Ectodermal cell (in vitro differentiated cells): Measurements from ENCODE around the gene HSF2BP.

ENCODE experiments used
- H3K27ac ChIP-seq: 2 replicates; pipeline ENCODE4 v1.7.0; 2013; ENCODE audit warnings: mild to moderate bottlenecking, low read depth, low read length; ENCODE audit not compliant: insufficient read depth, poor library complexity, severe bottlenecking
- H3K27me3 ChIP-seq: 2 replicates; pipeline ENCODE4 v1.7.0; 2013; ENCODE audit warnings: mild to moderate bottlenecking, low read length; ENCODE audit not compliant: insufficient read depth, control insufficient read depth, poor library complexity, severe bottlenecking
- H3K36me3 ChIP-seq: one replicate; pipeline ENCODE4 v1.7.0; 2013; ENCODE audit warnings: low read length; ENCODE audit not compliant: control insufficient read depth, insufficient read depth
- H3K4me1 ChIP-seq: one replicate; pipeline ENCODE4 v1.7.0; 2013; ENCODE audit warnings: low read length; ENCODE audit not compliant: control insufficient read depth, insufficient read depth
- H3K4me3 ChIP-seq: 2 replicates; pipeline ENCODE4 v1.7.0; 2013; ENCODE audit warnings: low read depth, low read length, control low read depth; ENCODE audit not compliant: insufficient read depth
- H3K9me3 ChIP-seq: 2 replicates; pipeline ENCODE4 v1.7.0; 2013; ENCODE audit warnings: mild to moderate bottlenecking, low read length, moderate library complexity; ENCODE audit not compliant: control insufficient read depth
- WGBS, 2 experiments: methylation state at CpG; one replicate each; pipeline ENCODE4 v1.1.7; 2013; ENCODE audit warnings: missing lambda C conversion rate in 2 of 2; 5-methylcytosine and 5-hydroxymethylcytosine counted together

HSF2BP gene

DNA sequence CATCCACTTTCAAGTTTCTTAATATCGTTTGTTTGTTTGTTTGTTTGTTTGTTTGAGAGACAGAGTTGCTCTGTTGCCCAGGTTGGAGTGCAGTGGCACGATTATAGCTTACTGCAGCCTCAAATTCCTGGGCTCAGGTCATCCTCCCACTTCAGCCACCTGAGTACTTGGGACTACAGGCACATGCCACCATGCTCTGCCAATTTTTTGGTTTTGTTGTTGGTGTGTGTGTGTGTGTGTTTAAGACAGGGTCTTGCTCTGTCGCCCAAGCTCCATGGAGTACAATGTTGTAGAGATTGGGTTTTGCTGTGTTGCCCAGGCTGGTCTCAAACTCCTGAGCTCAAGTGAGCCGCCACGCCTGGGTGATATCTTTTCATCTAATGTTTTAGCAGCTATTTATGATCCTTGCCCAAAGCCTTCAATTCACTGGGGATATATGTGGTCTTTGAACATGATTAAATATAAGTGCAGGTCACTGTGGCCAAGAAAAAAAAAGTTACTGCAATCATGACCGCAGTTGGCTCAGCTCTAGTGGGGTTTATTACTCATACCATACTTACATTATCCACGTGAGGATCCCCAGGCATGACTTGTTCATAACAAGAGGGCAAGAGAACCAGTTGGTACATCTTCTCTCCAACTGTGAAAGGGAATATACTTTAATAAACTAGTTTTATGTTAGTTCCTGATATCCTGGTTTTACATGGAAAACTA lies 8.1 kb upstream of the HSF2BP start:
- Histone ChIP-seq H3K9me3 (no peaks in the 10 kb centered on the region), H3K4me1 (no peaks in the 10 kb centered on the region), H3K4me3 (no peak overlapping the region), H3K27me3 (no peaks in the 10 kb centered on the region), H3K27ac (no peak overlapping the region), H3K36me3 (peaks cover 15% of the 10 kb centered on the region)
- 91 to 95% methylated on average over 7 of the region's 7 CpGs for WGBS, 2 experiments

DNA sequence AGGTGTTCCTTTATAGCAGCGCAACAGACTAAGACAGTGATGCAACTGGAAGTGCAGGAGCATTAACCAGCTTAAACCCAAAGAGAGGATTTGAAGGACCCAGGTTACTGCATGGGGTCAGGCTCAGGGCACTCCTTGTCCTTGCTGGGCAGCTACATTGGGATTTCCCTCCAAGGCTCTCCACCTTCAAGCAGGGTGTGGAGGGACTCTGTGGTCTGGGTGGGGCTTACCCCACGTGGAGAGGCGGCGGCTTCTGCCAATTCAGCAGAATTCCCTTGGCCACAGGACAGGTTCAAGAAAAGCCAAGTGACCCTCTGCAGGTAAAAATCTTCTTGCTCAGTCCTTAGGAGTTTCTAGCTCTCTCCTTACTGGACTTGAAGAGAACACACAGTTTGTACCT lies 6.6 kb upstream of the HSF2BP start:
- no peak overlapping the region for H3K4me3 ChIP-seq
- peaks cover 12% of the 10 kb centered on the region for H3K36me3 ChIP-seq
- no peaks in the 10 kb centered on the region for H3K27me3 ChIP-seq
- 95 to 96% methylated on average over 4 of the region's 4 CpGs for WGBS, 2 experiments
- H3K27ac ChIP-seq = no peak overlapping the region
- H3K9me3 ChIP-seq = no peaks in the 10 kb centered on the region
- no peaks in the 10 kb centered on the region for H3K4me1 ChIP-seq

DNA sequence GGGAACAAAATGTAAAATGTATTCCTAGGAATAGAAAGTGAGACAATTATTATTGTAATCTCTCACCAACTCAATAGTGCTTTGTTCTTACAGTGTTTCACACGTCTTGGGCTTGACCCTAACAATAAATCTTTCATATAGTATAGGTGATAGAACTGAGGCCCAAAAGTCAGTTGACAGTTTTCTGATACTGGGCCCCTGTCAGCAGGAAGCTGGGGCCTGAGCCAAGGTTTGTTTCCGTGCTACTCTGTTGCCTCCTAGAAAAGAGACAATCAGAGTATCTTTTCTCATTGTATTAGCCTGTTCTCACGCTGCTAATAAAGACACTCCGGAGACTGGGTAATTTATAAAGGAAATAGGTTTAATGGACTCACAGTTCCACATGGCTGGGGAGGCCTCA lies 5.1 kb upstream of the HSF2BP start:
- H3K9me3 ChIP-seq = no peaks in the 10 kb centered on the region
- WGBS, 2 experiments = 65 to 67% methylated on average over 3 of the region's 4 CpGs
- peaks cover 12% of the 10 kb centered on the region for H3K36me3 ChIP-seq
- no peak overlapping the region for H3K27ac ChIP-seq
- no peaks in the 10 kb centered on the region for H3K27me3 ChIP-seq
- no peaks in the 10 kb centered on the region for H3K4me1 ChIP-seq
- H3K4me3 ChIP-seq = no peak overlapping the region

DNA sequence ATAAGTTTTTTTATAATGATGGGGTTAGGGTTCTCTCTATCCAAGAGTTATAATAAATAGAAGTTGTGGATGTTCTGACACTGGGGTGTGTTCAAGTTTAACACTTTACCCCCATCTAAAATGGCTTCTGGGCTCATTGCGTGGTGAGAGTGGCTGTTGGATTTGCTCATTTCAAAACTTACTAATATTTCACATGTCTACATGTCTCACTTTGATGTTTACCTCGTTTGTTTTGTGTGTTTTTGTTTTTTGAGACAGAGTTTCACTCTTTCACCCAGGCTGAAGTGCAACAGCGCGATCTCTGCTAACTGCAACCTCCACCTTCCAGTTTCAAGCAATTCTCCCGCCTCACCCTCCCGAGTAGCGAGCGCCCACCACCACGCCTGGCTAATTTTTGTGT lies 3.7 kb upstream of the HSF2BP start:
- Histone ChIP-seq H3K9me3 (no peaks in the 10 kb centered on the region), H3K4me1 (no peaks in the 10 kb centered on the region), H3K4me3 (no peak overlapping the region), H3K36me3 (peaks cover 12% of the 10 kb centered on the region), H3K27me3 (no peaks in the 10 kb centered on the region), H3K27ac (no peak overlapping the region)
- WGBS, 2 experiments = 93 to 94% methylated on average over 9 of the region's 9 CpGs

DNA sequence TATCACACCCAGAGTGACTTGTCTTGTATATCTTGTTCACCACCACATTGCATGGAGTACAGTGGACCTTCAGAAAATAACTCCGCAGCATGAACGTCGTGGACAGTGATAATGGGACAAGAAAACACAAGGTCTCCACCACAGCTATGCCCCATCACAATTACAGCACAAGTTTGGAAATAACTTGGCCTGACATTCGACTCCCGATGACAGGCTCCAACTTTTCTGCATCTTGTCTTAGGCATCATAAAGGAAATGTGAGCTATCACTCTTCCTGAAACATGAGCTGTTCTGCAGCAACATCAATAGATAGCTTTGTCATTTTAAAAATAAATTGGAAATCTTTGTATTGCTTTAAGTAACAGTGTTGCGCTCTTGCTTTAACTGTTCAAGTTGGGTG lies 3.0 kb upstream of the HSF2BP start:
- no peak overlapping the region for H3K27ac ChIP-seq
- no peak overlapping the region for H3K4me3 ChIP-seq
- H3K27me3 ChIP-seq = no peaks in the 10 kb centered on the region
- H3K36me3 ChIP-seq = peaks cover 12% of the 10 kb centered on the region
- no peaks in the 10 kb centered on the region for H3K4me1 ChIP-seq
- no peaks in the 10 kb centered on the region for H3K9me3 ChIP-seq
- 78 to 81% methylated on average over 6 of the region's 6 CpGs for WGBS, 2 experiments

DNA sequence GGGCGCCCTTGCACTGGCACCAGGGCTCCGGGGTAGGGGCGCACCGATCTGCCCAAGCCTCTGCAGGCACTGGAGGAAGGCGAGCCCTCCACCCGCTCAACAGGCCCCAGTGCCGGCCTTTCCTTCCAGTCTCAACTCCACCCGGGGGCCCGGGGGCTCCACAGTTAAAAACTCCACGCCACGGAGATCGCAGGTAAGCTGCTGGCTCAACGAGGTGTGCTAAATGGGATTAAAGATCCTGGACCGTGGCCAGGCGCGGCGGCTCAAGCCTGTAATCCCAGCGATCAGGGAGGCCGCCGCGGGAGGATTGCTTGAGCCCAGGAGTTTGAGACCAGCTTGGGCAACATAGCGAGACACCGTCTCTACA lies 536 bp downstream of the HSF2BP start:
- Histone ChIP-seq H3K4me1 (no peaks in the 10 kb centered on the region), H3K9me3 (no peaks in the 10 kb centered on the region), H3K27ac (no peak overlapping the region), H3K4me3 (no peak overlapping the region), H3K27me3 (no peaks in the 10 kb centered on the region), H3K36me3 (peaks cover 7% of the 10 kb centered on the region)
- 90 to 92% methylated on average over 23 of the region's 23 CpGs for WGBS, 2 experiments

DNA sequence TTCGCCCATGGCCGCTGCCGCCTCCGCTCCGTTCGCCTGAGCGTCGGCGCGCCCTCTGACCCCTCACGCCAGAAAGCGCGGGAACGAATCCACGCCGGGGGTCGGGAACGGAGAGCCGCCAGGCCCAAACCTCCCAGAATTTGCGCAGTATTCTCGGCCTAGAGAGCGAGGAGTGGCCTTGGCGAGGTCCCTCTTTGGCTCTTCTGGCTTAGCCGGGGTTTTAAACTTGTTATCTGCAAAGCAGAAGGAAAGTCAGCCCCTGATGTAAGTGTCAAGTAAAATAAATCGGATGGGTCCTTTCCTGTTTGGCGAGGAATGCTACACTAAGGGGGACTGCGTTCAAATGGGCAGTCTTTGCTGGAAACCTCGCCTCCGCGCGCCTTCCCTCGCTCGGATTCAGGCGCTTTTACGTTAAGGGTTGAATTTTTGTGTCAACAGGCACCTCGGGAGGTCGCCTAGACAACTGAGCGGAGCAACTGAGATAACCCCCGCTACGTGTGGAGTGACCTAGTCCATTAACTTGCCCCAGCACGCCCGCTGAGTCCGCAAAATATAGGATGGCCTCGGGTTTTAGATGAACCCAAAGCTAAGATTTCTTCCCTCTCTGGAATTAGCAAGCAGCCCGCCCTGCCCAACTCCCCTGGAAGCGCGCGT lies 1.1 kb downstream of the HSF2BP start:
- Histone ChIP-seq H3K27ac (no peak overlapping the region), H3K27me3 (no peaks in the 10 kb centered on the region), H3K4me3 (no peak overlapping the region), H3K36me3 (peaks cover 7% of the 10 kb centered on the region), H3K4me1 (no peaks in the 10 kb centered on the region), H3K9me3 (no peaks in the 10 kb centered on the region)
- 94 to 95% methylated on average over 48 of the region's 48 CpGs for WGBS, 2 experiments

DNA sequence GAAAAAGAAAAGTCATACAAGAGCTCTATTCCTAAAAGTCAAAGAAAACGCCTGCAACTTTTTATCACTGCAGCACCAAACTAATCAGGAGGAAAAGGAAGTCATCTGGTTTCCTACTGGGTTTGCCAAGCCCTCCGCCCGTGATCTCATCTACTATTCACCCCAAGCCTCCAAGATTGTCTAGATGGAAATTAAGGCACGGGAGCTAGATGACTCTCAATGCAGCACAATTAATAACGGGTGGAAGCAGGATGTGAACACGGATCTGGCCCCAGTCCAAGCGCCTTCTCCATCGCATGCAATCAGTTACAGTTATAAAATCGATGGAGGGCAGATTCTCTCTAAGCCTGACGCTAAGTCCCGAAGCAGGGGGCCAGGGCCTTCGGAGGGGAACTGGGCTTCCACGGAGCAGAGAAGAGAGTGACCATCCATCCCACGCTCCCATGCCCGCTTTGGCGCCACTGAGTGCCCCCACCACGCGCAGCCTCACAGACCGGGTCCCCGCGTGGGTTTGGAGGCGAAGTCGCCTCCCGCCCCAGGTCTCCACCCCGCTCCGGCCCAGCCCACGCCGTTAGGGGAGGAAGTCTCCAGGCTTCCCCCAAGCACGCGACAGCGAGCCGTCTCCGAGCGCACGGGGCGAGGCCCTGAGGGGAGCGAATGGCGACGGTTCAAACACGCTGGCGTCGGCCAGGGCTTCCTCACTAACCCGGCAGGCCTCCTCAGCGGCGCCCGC lies 1.8 kb downstream of the HSF2BP start:
- no peaks in the 10 kb centered on the region for H3K27me3 ChIP-seq
- 93% methylated on average over 46 of the region's 46 CpGs for WGBS, 2 experiments
- no peak overlapping the region for H3K27ac ChIP-seq
- H3K4me1 ChIP-seq = no peaks in the 10 kb centered on the region
- H3K4me3 ChIP-seq = no peak overlapping the region
- no peaks in the 10 kb centered on the region for H3K9me3 ChIP-seq
- no peaks in the 10 kb centered on the region for H3K36me3 ChIP-seq

DNA sequence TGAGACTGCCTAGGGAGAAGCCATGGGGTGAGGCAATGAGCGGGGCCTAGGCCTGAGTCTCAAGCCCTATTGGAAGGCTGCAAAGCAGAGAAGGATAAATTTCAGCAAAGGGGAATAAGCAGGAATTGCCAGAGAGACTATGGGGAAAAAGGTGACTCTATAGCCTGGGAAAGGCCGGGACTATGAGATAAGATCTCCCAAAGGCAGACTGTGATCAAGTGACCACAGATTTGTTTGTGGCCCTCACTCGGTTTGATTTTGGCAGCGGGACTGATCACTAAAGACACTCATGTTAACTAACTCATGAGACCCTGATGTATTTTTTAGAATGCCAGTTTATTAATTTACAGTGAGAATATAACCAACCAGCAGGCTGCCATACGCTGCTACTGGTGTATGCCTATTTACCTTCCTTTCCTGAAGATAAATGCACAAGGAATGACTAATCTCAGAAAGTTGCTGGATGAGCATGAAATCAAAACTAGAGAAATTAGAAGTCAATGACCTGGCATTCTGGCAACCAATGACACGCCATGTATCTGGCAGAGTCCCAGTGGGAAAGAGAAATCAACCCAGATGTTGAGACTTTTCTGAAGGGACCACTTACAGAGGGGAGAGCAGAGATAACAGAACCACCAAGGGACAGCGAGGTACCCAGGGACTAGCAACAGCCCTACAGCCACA lies 4.3 kb downstream of the HSF2BP start:
- H3K4me3 ChIP-seq = no peak overlapping the region
- H3K27me3 ChIP-seq = no peaks in the 10 kb centered on the region
- H3K9me3 ChIP-seq = no peaks in the 10 kb centered on the region
- no peak overlapping the region for H3K27ac ChIP-seq
- H3K4me1 ChIP-seq = no peaks in the 10 kb centered on the region
- no peaks in the 10 kb centered on the region for H3K36me3 ChIP-seq
- 94 to 96% methylated on average over 7 of the region's 7 CpGs for WGBS, 2 experiments

DNA sequence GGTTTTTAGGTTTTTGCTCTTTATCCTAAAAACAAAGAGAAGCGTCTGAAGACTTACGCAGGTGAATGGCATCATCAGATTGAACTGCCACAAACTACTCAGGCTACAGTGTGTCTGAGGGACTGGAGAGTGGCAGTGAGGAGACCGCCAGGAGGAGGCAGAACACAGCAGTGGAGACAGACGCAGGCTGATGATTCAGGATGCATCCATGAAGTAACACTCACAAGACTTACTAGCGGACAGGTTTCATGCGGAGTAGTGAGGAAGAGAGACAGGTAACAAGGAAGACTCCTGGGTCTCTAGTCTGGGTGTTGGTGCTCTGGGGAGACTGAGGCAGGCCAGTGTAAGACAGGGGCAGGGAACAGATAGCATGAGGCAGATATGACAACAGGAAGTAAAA lies 5.7 kb downstream of the HSF2BP start:
- Histone ChIP-seq H3K4me3 (no peak overlapping the region), H3K9me3 (no peaks in the 10 kb centered on the region), H3K27ac (no peak overlapping the region), H3K36me3 (no peaks in the 10 kb centered on the region), H3K27me3 (no peaks in the 10 kb centered on the region), H3K4me1 (no peaks in the 10 kb centered on the region)
- 92 to 93% methylated on average over 6 of the region's 6 CpGs for WGBS, 2 experiments
